NCI-H146 (cell line): ENCODE results near the gene DLK1.

Experiments
- DNase-seq: peaks from one replicate; lab custom pipeline; 2025; lab: John Stamatoyannopoulos, UW

Gene DLK1

DNA sequence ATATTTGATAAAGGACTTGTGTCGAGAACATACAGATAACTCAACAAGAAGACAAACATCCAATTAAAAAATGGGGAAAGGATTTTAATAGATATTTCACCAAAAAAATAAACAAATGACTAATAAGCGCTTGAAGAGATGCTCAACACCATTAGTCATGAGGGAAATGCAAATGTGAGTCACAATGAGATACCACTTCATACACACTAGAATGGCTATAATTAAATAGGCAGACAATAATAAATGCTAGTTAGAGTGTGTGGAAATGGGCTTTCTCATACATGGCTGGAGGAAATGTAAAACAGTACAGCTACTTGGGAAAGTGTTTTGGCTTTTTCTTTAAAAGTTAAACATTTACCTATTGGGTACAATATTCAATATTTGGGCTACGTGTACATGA is 34.8 kb downstream of the DLK1 start:
- DNase-seq, result no peak

DNA sequence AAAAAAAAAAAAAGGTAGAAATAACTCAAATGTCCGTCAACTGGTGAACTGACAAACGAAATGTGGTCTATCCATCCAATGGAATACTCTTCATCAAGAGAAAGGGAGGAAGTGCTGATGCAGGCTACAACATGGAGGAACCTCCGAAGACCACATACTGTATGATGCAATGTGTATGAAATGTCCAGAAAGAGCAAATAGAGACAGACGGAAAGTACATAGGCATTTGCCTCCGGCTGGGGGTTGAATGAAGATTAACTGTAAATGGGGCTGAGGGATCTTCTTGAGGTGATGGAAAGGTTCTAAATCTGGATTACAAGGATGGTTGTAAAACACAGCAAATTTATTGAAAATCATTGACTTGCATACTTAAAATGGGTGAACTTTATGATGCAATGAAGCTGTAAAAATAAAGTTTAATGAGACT is 35.4 kb downstream of the DLK1 start:
- DNase-seq, result peak; percentile 5

- DNase-seq, result no peak
Observed at GRCh38 chr14:100762901-100763300, 36.2 kb downstream of the DLK1 start.

- DNase-seq, result peak; percentile 98
Observed at GRCh38 chr14:100764471-100765115, 37.9 kb downstream of the DLK1 start.

- peak; percentile 73 for DNase-seq
Observed at GRCh38 chr14:100765296-100765695, 38.6 kb downstream of the DLK1 start.

- no peak for DNase-seq
Observed at GRCh38 chr14:100765991-100766390, 39.3 kb downstream of the DLK1 start.

- no peak for DNase-seq
Observed at GRCh38 chr14:100767003-100767787, 40.5 kb downstream of the DLK1 start.

DNA sequence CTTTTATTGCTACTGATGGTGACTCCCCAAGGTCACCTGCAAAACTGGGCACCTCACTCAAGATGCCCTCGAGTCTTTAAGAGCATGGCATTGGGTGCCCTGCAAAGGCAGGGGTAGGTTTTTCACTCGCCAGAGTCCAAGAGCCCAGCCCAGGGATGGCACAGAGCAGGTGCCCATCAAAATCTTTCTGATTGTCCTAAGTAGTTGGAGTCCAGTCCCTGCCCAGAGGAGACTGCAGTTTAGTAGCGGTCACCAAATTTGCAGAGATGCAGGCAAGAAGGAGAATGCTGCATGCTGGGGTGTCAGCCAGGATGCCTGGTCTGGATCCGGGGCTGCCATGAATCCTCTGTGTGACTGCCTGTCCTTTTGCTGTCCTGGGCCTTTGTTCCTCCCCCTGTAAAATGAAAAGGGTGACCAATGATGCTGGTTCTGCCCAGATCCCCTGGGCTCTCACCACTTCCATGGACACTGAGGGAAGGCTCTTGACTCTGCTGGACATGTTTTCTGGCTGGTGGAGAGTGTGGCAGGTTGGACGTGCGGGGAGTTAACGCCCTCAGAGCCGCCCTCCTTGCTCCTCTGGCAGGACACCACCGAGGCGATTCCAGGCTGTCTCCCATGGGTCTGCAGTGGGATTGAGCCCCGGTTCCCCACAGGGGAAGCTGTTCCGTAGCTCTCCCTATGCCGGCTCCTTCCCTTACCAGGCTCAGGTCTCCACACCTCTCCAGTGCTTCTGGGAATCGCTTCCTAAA is 41.3 kb downstream of the DLK1 start:
- no peak for DNase-seq

GRCh38 chr14:100769035-100769939 is 42.6 kb downstream of the DLK1 start:
- no peak for DNase-seq

GRCh38 chr14:100770046-100770445 is 43.4 kb downstream of the DLK1 start:
- DNase-seq, result no peak

- no peak for DNase-seq
Observed at GRCh38 chr14:100770605-100771120, 44.0 kb downstream of the DLK1 start.

- DNase-seq, result no peak
Observed at GRCh38 chr14:100771121-100771800, 44.6 kb downstream of the DLK1 start.

- no peak for DNase-seq
Observed at GRCh38 chr14:100772607-100773165, 46.0 kb downstream of the DLK1 start.

DNA sequence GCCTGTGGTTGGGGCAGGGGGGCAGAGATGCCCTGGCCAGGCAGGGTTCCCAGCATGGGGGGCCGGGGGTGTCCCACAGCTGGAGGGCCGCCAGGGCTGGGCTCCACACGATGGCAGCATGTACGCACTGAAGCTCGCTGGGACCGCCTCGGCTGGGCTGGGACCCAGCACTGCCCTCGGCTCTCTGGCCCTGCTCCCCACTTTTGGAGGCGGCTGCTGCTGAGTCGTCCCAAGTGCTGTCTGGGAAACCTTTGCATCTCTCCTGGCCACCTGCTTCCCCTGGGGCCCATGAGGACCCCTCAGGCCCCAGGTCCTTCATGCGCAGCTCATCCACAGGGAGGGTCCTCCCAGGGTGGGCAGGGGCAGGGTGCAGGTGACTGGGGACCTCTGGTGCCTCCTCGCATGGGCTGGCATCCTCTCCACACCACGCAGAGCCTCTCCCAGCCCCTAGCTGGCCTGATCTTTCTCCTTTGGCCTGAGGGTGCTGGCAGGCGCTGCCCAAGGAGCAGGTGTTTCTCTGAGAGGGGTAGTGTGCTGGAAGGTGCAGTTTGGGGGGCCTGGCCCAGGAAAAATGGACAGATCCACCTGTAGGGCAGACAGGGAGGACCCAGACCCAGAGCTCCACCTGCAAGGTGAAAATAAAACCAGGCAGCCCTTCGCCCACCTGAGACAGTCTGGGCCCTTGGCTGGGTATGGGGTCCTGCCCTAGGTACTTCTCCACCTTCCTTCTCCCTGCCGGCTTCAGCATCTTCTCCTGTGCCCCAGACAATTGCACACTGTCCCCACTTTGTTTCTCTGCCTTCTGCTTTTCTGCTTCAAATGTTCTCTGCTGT is 46.9 kb downstream of the DLK1 start:
- DNase-seq, result no peak

GRCh38 chr14:100774164-100774537 is 47.5 kb downstream of the DLK1 start:
- DNase-seq, result no peak

DNA sequence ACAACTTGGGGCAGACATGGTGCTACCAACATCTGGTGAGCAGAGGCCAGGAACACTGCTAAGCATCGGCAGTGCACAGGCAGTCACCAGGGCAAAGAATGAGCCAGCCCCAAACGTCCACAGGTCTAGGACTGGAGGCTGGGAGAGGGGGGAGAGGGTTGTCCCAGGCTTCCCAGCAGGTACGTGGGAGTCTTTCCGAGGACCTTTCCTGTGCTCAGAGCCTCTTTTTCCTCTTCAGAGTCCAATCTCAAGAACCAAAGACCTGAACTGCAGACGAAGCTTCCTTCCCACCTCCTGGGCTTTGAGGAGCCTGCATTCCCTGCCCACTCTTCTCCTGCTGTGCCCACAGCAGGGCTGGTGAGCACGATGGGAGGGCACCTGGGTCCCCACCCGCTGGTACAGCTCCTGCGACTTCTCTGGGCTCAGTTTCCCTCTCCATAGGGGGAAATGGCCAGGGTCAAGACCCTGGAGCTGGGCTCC is 48.7 kb downstream of the DLK1 start:
- DNase-seq, result no peak

DNA sequence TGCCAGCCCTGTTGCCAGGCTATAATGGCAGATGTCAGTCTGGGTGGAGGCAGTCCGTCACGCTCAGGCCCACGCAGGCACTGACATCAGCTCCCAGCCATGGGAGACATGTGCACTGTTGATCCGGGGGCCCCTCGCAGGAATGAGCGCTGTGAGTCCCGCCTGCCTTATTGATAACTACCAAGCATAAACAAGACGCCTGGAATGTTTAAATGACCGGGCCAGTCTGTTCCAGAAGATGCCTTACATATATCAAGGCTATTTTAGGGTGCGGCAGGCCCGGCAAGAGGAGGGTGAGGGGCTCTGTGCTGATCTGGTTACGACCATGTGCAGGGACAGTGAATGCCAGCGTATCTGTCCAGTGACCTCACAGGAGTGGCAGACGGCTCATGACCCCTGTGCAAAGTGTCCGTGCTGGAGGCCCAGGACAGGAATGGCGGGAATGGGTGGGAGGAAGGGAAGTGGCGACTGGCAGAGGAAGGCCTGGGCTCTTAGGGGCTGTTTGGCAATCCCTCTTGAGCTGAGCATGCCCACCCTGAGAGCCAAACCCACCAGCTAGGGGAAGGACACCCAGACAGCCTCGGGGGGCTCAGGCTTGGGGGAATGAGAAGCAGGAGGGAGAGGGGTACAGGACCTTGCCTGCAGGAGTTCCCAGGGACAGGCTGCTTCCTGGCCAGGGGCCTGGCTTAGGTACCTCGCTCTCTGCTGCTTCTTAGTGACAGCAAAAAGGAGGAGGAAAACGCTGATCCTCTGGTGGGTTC is 49.3 kb downstream of the DLK1 start:
- no peak for DNase-seq

- DNase-seq, result no peak
Observed at GRCh38 chr14:100776681-100777365, 50.1 kb downstream of the DLK1 start.
